Fibroblast of peridontal ligament (primary cell): ENCODE results near the gene SRCIN1.

Source experiments
- DNase-seq: peaks from one replicate; pipeline ENCODE4 v3.0.0-alpha.2; 2010; ENCODE audit errors: extremely low read depth

SRCIN1 gene

GRCh38 chr17:38583828-38584349, 21.9 kb downstream of the SRCIN1 start:
- no peak for DNase-seq

GRCh38 chr17:38583176-38583575, 22.6 kb downstream of the SRCIN1 start:
- no peak for DNase-seq

- DNase-seq = no peak
These were observed 23.7 kb downstream of the SRCIN1 start for GRCh38 chr17:38582069-38582468.

- no peak for DNase-seq
These were observed 25.8 kb downstream of the SRCIN1 start for GRCh38 chr17:38579934-38580333.

- no peak for DNase-seq
These were observed 26.7 kb downstream of the SRCIN1 start for GRCh38 chr17:38579083-38579480.

GRCh38 chr17:38578229-38579082, 27.3 kb downstream of the SRCIN1 start:
- DNase-seq = no peak

- DNase-seq = no peak
These were observed 28.0 kb downstream of the SRCIN1 start for GRCh38 chr17:38577645-38578173.

GRCh38 chr17:38577244-38577643, 28.5 kb downstream of the SRCIN1 start:
- no peak for DNase-seq

GRCh38 chr17:38575781-38576180, 30.0 kb downstream of the SRCIN1 start:
- peak; percentile 5 for DNase-seq

- no peak for DNase-seq
These were observed 31.0 kb downstream of the SRCIN1 start for GRCh38 chr17:38574712-38575111.

- DNase-seq = no peak
These were observed 32.9 kb downstream of the SRCIN1 start for GRCh38 chr17:38572669-38573365.

- no peak for DNase-seq
These were observed 33.7 kb downstream of the SRCIN1 start for GRCh38 chr17:38571833-38572668.

GRCh38 chr17:38569701-38570512, 35.8 kb downstream of the SRCIN1 start:
- no peak for DNase-seq

GRCh38 chr17:38568845-38569510, 36.8 kb downstream of the SRCIN1 start:
- DNase-seq = no peak

GRCh38 chr17:38568274-38568673, 37.5 kb downstream of the SRCIN1 start:
- no peak for DNase-seq

GRCh38 chr17:38567350-38567749, 38.4 kb downstream of the SRCIN1 start:
- no peak for DNase-seq

GRCh38 chr17:38566666-38567031, 39.1 kb downstream of the SRCIN1 start:
- no peak for DNase-seq

- DNase-seq = no peak
These were observed 39.7 kb downstream of the SRCIN1 start for GRCh38 chr17:38565853-38566665.

- DNase-seq = no peak
These were observed 40.9 kb downstream of the SRCIN1 start for GRCh38 chr17:38564869-38565268.
